Breast epithelium (tissue), 4 donors: ENCODE data around the gene VSIR. TPM values are rescaled to one million over a fixed set of nuclear protein-coding genes. Genes with fewer than 3 reads are reported as not detected.
A peak's percentile ranks its signal among the peaks of the same experiment; 100 is the strongest.

Experiments
- DNase-seq, 2 donors: peaks; one replicate each; pipeline ENCODE4 v3.0.0-alpha.2; 2019; ENCODE audit warnings: low spot score in 2 of 2
- H3K27ac ChIP-seq, 2 donors: fragments of 200-600 bp; sonication (generic) in 1 of 2; one replicate each; pipeline ENCODE4 v1.5.1; 2016 to 2019; ENCODE audit warnings: mild to moderate bottlenecking in 1 of 2
- H3K27me3 ChIP-seq, 2 donors: fragments of 200-600 bp; sonication (generic) in 1 of 2; one replicate each; pipeline versions ENCODE4 v1.5.1 to v1.6.0; 2017 to 2019; ENCODE audit warnings: control low read depth in 1 of 2, mild to moderate bottlenecking in 1 of 2
- H3K36me3 ChIP-seq: fragments of 200-600 bp; one replicate; pipeline ENCODE4 v1.5.1; 2019
- H3K4me1 ChIP-seq, 2 donors: fragments of 200-600 bp; sonication (generic); one replicate each; pipeline ENCODE4 v1.5.1; 2016 to 2019; ENCODE audit warnings: control low read depth in 1 of 2
- H3K4me3 ChIP-seq, 3 donors: fragments of 200-600 bp; sonication (generic); 1 replicate in 2 of 3; 2 replicates in 1 of 3; pipeline ENCODE4 v1.5.1; 2016 to 2019; ENCODE audit warnings: mild to moderate bottlenecking in 3 of 3, moderate library complexity in 2 of 3
- H3K9me3 ChIP-seq, 2 donors: fragments of 200-600 bp; sonication (generic) in 1 of 2; one replicate each; pipeline ENCODE4 v1.5.1; 2016 to 2019; ENCODE audit warnings: control low read depth in 1 of 2
- CTCF ChIP-seq, 3 donors: fragments of 450-650 bp; IDR thresholded peaks; one replicate each; pipeline ENCODE4 v1.5.1; 2016 to 2017; ENCODE audit warnings: antibody characterized with exemption in 3 of 3, mild to moderate bottlenecking in 3 of 3, moderate library complexity in 3 of 3
- POLR2A ChIP-seq: fragments of 450-650 bp; IDR thresholded peaks from one replicate; pipeline ENCODE4 v1.6.1; 2016; ENCODE audit warnings: antibody characterized with exemption, mild to moderate bottlenecking, moderate library complexity
- POLR2AphosphoS5 ChIP-seq, 3 donors: sonication (generic); formaldehyde crosslinking; IDR thresholded peaks; one replicate each; pipeline ENCODE4 v1.6.1; 2017; ENCODE audit warnings: antibody characterized with exemption in 3 of 3
- intact Hi-C: fragments of 100-400 bp; cut with DNase I; formaldehyde crosslinking; loops from one replicate; pipeline ENCODE4 v1.15.1; 2023; ENCODE audit warnings: low total_unique reads
- total RNA-seq, 3 donors: library from RNA; depleted of rRNA; stranded (reverse); fragments of >200 nt; gene quantifications; one replicate each; pipeline ENCODE4 v1.1.0, GENCODE V29; 2016

VSIR gene
- total RNA-seq, 3 donors from 2014 or later = 33.4 to 58.7 (median 34.7) TPM

GRCh38 chr10:71739358-71739900 lies 33.9 kb downstream of the VSIR start:
- TF ChIP-seq CTCF (IDR thresholded peaks at IDR 0.05) (no peak), POLR2A (no peak), POLR2AphosphoS5 (IDR thresholded peaks at IDR 0.05) (no peak)
- Histone ChIP-seq H3K4me3 (no peak overlapping the region), H3K27ac (no peak overlapping the region), H3K36me3 (no peaks in the 10 kb centered on the region), H3K27me3 (no peaks in the 10 kb centered on the region), H3K4me1 (peaks cover 0 to 18% of the 10 kb centered on the region in 2 donors), H3K9me3 (peaks cover 0 to 6% of the 10 kb centered on the region in 2 donors)
- DNase-seq = no peak
- intact Hi-C loops = no loop called here

- TF ChIP-seq POLR2AphosphoS5 (IDR thresholded peaks at IDR 0.05) = no peak
- intact Hi-C loops = no loop called here
- no peak for DNase-seq
- Histone ChIP-seq H3K36me3 (no peaks in the 10 kb centered on the region), H3K4me1 (peaks cover 0 to 18% of the 10 kb centered on the region in 2 donors), H3K27ac (peak overlapping the region; percentile 82 to 86), H3K4me3 (no peak overlapping the region), H3K9me3 (peaks cover 0 to 3% of the 10 kb centered on the region in 2 donors), H3K27me3 (no peaks in the 10 kb centered on the region)
Observed at GRCh38 chr10:71737834-71738197, 35.5 kb downstream of the VSIR start.

GRCh38 chr10:71737001-71737833 lies 36.1 kb downstream of the VSIR start:
- peaks cover 0 to 18% of the 10 kb centered on the region in 2 donors for H3K4me1 ChIP-seq
- H3K36me3 ChIP-seq = no peaks in the 10 kb centered on the region
- no peaks in the 10 kb centered on the region for H3K9me3 ChIP-seq
- no peaks in the 10 kb centered on the region for H3K27me3 ChIP-seq
- TF ChIP-seq POLR2A (no peak), CTCF (IDR thresholded peaks at IDR 0.05) (no peak), POLR2AphosphoS5 (IDR thresholded peaks at IDR 0.05) (no peak)
- H3K4me3 ChIP-seq = no peak overlapping the region
- intact Hi-C loops = no loop called here
- H3K27ac ChIP-seq = peak overlapping the region; percentile 82 to 86
- peak in 1 of 2 donors; percentile 61 for DNase-seq

GRCh38 chr10:71736570-71736952 lies 36.8 kb downstream of the VSIR start:
- intact Hi-C loops = no loop called here
- peaks cover 0 to 18% of the 10 kb centered on the region in 2 donors for H3K4me1 ChIP-seq

More at GRCh38 chr10:71736570-71736952, 36.8 kb downstream of the VSIR start:
- H3K4me3 ChIP-seq = no peak overlapping the region
- no peak for TF ChIP-seq POLR2A
- TF ChIP-seq CTCF (IDR thresholded peaks at IDR 0.05) = no peak
- no peak for TF ChIP-seq POLR2AphosphoS5 (IDR thresholded peaks at IDR 0.05)
- no peaks in the 10 kb centered on the region for H3K27me3 ChIP-seq
- H3K36me3 ChIP-seq = no peaks in the 10 kb centered on the region
- no peaks in the 10 kb centered on the region for H3K9me3 ChIP-seq
- peak overlapping the region; percentile 82 to 86 for H3K27ac ChIP-seq
- DNase-seq = no peak
